Measurements from ENCODE around the gene RELN. TPM values are rescaled to one million over a fixed set of nuclear protein-coding genes. Genes with fewer than 3 reads are reported as not detected.
"Not testable (repeated sequence)": the region's sequence is repeated elsewhere in the genome, so short reads cannot be mapped to it uniquely, and the experiment has no call there.

The RELN gene
- total and polyA plus RNA-seq, 8 donors, result 3.6 to 20.1 (median 15.3) TPM

- Histone ChIP-seq H3K27ac (no peak overlapping the region), H3K36me3 (no peaks in the 10 kb centered on the region), H3K9me3 (no peaks in the 10 kb centered on the region), H3K4me3 (no peak overlapping the region), H3K4me1 (no peaks in the 10 kb centered on the region), H3K27me3 (peaks cover 0 to 13% of the 10 kb centered on the region in 2 donors)
- DNase-seq (no peak), ATAC-seq (no peak)
- intact Hi-C loops (cut with DNase I), result no loop called here
- no peak for TF ChIP-seq CTCF (IDR thresholded peaks at IDR 0.05)
These were observed 484.8 kb downstream of the RELN start for GRCh38 chr7:103504505-103505135.

DNA sequence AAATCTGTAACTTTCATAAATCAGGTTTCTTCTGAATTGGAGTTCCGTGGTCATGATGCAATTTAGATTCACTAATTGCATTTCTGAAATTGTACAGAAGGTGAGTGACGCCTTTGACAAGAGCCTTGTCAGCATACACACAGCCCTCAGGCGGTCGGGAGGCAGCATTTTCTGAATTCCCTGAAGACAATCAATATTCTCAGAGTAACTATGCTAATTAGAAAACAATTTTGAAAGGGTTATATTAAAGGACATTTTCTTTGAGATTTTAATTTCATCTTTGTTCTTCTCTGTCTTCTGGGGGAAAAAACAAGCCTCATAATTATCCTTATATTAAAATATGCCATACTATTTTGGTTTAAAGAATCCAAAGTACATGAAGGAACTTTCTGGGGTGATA lies 488.3 kb downstream of the RELN start:
- Histone ChIP-seq H3K9me3 (no peaks in the 10 kb centered on the region), H3K27me3 (peaks cover 0 to 16% of the 10 kb centered on the region in 2 donors), H3K4me1 (no peaks in the 10 kb centered on the region), H3K4me3 (no peak overlapping the region), H3K27ac (no peak overlapping the region), H3K36me3 (no peaks in the 10 kb centered on the region)
- ATAC-seq, result no peak
- intact Hi-C loops (cut with DNase I), result no loop called here
- no peak for DNase-seq
- TF ChIP-seq CTCF (IDR thresholded peaks at IDR 0.05), result no peak

DNA sequence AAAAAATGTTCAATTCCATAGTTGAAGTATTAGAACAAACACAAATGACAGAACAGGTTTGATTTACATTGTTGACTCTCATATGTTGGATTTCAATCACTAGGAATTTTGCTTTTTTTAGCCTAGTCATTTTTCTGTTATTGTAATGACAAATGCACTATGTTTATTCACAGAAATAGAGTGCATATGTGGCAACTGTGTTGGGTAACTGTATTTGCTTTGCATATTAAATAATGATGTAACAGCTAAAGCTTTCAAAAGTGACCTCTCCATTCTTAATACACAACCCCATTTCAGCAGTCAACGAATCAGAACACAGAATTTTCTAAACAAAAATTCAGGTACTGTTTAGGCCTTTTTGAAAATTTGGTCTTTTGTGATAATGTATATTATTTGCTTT lies 489.5 kb downstream of the RELN start:
- Histone ChIP-seq H3K27ac (no peak overlapping the region), H3K36me3 (no peaks in the 10 kb centered on the region), H3K4me1 (no peaks in the 10 kb centered on the region), H3K9me3 (no peaks in the 10 kb centered on the region), H3K27me3 (peaks cover 0 to 10% of the 10 kb centered on the region in 2 donors), H3K4me3 (no peak overlapping the region)
- TF ChIP-seq CTCF (IDR thresholded peaks at IDR 0.05), result no peak
- intact Hi-C loops (cut with DNase I), result no loop called here
- ATAC-seq, result peak; percentile 53
- no peak for DNase-seq

DNA sequence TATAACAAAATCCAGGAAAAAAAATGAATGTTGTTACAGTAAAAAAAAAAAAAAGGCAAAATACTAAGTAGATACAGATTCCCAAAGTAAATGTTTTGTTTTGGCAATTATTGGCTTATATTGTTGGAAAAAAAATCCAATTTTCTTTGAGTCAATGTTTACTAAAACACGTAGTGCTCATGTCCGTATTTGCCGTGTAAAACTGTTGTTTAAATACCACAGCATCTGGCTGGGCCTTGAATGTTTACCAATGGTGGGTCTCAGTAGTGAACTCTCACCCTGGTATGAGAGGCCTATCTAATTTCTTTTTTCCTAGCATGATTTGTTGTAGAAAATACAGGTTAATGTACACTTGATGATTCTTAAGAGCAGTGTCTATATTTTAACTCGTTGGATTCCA lies 502.0 kb downstream of the RELN start:
- H3K4me1 ChIP-seq, result no peaks in the 10 kb centered on the region
- H3K27ac ChIP-seq, result no peak overlapping the region
- H3K9me3 ChIP-seq, result no peaks in the 10 kb centered on the region
- no peak overlapping the region for H3K4me3 ChIP-seq
- ATAC-seq (no peak), DNase-seq (no peak)
- TF ChIP-seq CTCF (IDR thresholded peaks at IDR 0.05), result no peak
- H3K27me3 ChIP-seq, result peaks cover 0 to 11% of the 10 kb centered on the region in 2 donors
- no peaks in the 10 kb centered on the region for H3K36me3 ChIP-seq
- intact Hi-C loops (cut with DNase I), result no loop called here

GRCh38 chr7:103486873-103487272 lies 502.6 kb downstream of the RELN start:
- DNase-seq; intact Hi-C loops (cut with DNase I); H3K9me3 ChIP-seq; H3K4me3 ChIP-seq; H3K27ac ChIP-seq; ATAC-seq; H3K4me1 ChIP-seq; H3K36me3 ChIP-seq: not testable (repeated sequence)
- H3K27me3 ChIP-seq, result peaks cover 0 to 11% of the 10 kb centered on the region in 2 donors

- Histone ChIP-seq H3K4me3 (no peak overlapping the region), H3K27me3 (peaks cover 0 to 11% of the 10 kb centered on the region in 2 donors), H3K27ac (no peak overlapping the region), H3K36me3 (no peaks in the 10 kb centered on the region), H3K9me3 (no peaks in the 10 kb centered on the region), H3K4me1 (no peaks in the 10 kb centered on the region)
- no peak for TF ChIP-seq CTCF (IDR thresholded peaks at IDR 0.05)
- ATAC-seq (no peak), DNase-seq (no peak)
- intact Hi-C loops (cut with DNase I), result no loop called here
These were observed 508.7 kb downstream of the RELN start for GRCh38 chr7:103480771-103481170.

Measured in left lung (tissue), 10 donors.